ENCODE measurements around the gene FRMD8. TPM values are rescaled to one million over a fixed set of nuclear protein-coding genes. Genes with fewer than 3 reads are reported as not detected.
A peak's percentile ranks its signal among the peaks of the same experiment; 100 is the strongest.

FRMD8 gene, protein sequence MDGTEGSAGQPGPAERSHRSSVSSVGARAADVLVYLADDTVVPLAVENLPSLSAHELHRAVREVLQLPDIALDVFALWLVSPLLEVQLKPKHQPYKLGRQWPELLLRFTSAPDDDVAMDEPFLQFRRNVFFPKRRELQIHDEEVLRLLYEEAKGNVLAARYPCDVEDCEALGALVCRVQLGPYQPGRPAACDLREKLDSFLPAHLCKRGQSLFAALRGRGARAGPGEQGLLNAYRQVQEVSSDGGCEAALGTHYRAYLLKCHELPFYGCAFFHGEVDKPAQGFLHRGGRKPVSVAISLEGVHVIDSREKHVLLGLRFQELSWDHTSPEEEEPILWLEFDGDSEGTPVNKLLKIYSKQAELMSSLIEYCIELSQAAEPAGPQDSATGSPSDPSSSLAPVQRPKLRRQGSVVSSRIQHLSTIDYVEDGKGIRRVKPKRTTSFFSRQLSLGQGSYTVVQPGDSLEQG
- total RNA-seq = 53.9 and 57.7 TPM in 2 replicates
- 36.4 and 45.3 TPM in 2 replicates for polyA plus RNA-seq
- polyA plus RNA-seq (2011; cell fraction: cytosol; rRNA removed) = 24.9 and 33.1 TPM in 2 replicates
- 38.1 and 42.6 TPM in 2 replicates for polyA plus RNA-seq (2011; cell fraction: nucleus; rRNA removed)
- 24.3 and 29.2 TPM in 2 replicates for polyA plus RNA-seq (2012)
- polyA minus RNA-seq = 34.9 and 44.0 TPM in 2 replicates
- 16.4 TPM for polyA minus RNA-seq (2011; cell fraction: cytosol; rRNA and poly(A)+ RNA removed)
- 22.2 and 24.7 TPM in 2 replicates for polyA minus RNA-seq (2011; cell fraction: nucleus; rRNA and poly(A)+ RNA removed)
- Bru-seq, nascent RNA = percentile 60 among the genes with signal in this experiment
- BruChase-seq, experiment 1, labeled RNA remaining after a 6-hour chase = percentile 77 among the genes with signal in this experiment
- percentile 78 among the genes with signal in this experiment for BruChase-seq, experiment 2, labeled RNA remaining after a 2-hour chase
- long read RNA-seq, transcript FRMD8-201 (11 exons, 3,723 nt) = major isoform, 61 of 120 reads
- long read RNA-seq, transcript FRMD8-208 (2 exons, 366 nt) = minor isoform, 12 of 120 reads
- long read RNA-seq, transcript FRMD8-203 (10 exons, 1,818 nt) = minor isoform, 23 of 120 reads
- long read RNA-seq, partial matches to known transcripts = 17 of 120 reads
- long read RNA-seq, other reads (novel, unspliced or antisense) = 7 of 120 reads

DNA sequence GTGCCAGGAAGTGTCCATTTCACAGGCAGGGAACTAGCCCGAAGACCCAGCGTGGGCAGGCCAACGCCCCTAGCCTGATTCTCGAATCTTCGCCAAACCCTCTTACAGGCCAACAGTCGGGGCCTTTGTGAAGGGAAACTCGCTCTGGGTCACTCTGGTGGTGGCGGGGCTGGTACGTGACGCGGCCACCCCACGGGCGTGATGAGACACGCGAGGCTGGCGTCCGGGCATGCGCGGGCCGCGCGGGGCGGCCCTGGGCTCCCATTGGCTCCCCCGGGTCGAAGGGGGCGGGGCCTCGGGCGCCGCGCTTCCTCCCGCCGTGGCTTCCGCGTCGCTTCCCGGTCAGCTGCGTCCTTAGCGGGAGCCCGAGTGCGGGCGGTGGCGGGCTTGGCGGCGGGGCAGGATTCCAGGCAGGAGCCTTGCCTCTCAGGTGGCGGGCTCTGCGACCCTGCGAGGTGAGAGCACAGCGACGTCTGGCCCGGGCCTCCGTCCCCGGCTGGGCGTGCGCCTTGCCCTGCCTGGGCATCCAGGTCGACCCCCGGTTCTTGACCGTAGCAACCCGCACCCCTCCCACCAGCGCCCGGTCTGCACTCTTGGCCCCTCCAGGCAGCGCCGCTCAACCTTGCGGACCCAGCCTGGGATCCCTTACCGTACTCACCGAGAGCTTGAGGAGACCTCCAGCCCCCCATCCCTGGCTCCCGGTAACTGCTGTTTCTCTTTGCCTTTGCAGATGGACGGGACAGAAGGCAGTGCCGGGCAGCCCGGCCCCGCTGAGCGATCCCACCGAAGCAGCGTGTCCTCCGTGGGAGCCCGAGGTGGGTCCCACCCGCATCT lies at the start of gene FRMD8:
FRMD8 (plus strand) TSS at position 331 of the 834 bp plus-strand sequence; CDS start at position 731, 400 bp downstream.
- H3K36me3 ChIP-seq (ENCODE audit: control insufficient read depth in 2 of 2, extremely low read depth in 1 of 2, insufficient read depth in 2 of 2, low read length in 2 of 2) = no peaks in the 10 kb centered on the region
- peak within 1 kb of the TSS; percentile 87 for H3K4me2 ChIP-seq (ENCODE audit: insufficient read depth, low read length)
- peaks cover 47% of the 10 kb centered on the region for H3K79me2 ChIP-seq (ENCODE audit: control insufficient read depth, insufficient read depth, low read length)
- peaks cover 78% of the 10 kb centered on the region for H3K4me1 ChIP-seq (ENCODE audit: control insufficient read depth, extremely low read depth, insufficient read depth, low read length)
- TSS peak; percentile 39 for BruUV-seq (replicated peaks)
- no peaks in the 10 kb centered on the region for H4K20me1 ChIP-seq (replicated peaks; ENCODE audit: control insufficient read depth, extremely low read depth, insufficient read depth, low read length)
- H3K9me3 ChIP-seq (replicated peaks; ENCODE audit: control insufficient read depth, insufficient read depth, low read length) = no peaks in the 10 kb centered on the region
- peak; percentile 73 for FAIRE-seq
- no peaks in the 10 kb centered on the region for H3K27me3 ChIP-seq (ENCODE audit: control insufficient read depth in 2 of 2, insufficient read depth in 2 of 2, low read length in 2 of 2)
- no peaks in the 10 kb centered on the region for H3K9me1 ChIP-seq (replicated peaks; ENCODE audit: control insufficient read depth, extremely low read depth, insufficient read depth, low read length)
- H3K4me3 ChIP-seq (replicated peaks in 1 of 3; ENCODE audit: insufficient read depth in 1 of 3, low read depth in 1 of 3, low read length in 3 of 3) = peak within 1 kb of the TSS; percentile 57 to 81 (median 63)
- H3K27ac ChIP-seq (ENCODE audit: insufficient read depth, low read depth, low read length) = peak within 1 kb of the TSS; percentile 94
- H3K9ac ChIP-seq (replicated peaks; ENCODE audit: extremely low read depth, insufficient read depth, low read length) = peak within 1 kb of the TSS; percentile 63
- peak within 1 kb of the TSS; percentile 90 for H2AFZ ChIP-seq (ENCODE audit: low read depth, low read length)
- ChIA-PET POLR2A (interaction anchor here (0.8 to 1.4 kb wide), 3 partner anchors 33 to 112 kb away, joined by 3 to 4 read pairs (median 3); partner anchors contain the start of gene MALAT1), CTCF (interaction anchor here (0.7 to 1.2 kb wide), 2 partner anchors 17 to 85 kb away, joined by 3 read pairs; no protein-coding TSS in a partner anchor)
- intact Hi-C loops (cut with micrococcal nuclease) (no loop called here), dilution Hi-C loops (cut with MboI; ENCODE audit: extremely low pct_ligation_motif_present, low sequenced_read_pairs) (no loop called here)
- TF ChIP-seq, protein P1, sequence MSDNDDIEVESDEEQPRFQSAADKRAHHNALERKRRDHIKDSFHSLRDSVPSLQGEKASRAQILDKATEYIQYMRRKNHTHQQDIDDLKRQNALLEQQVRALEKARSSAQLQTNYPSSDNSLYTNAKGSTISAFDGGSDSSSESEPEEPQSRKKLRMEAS (IDR thresholded peaks at IDR 0.05; ENCODE audit: insufficient read depth, insufficient read length) = peak; percentile 50
- peak; percentile 94 for TF ChIP-seq POLR2A (IDR thresholded peaks at IDR 0.05; ENCODE audit: low read depth, low read length)
- TF ChIP-seq JUN (IDR thresholded peaks at IDR 0.05; ENCODE audit: borderline replicate concordance, insufficient read depth, insufficient read length, low read depth) = no peak
- TF ChIP-seq MYC (IDR thresholded peaks at IDR 0.05; ENCODE audit: low read depth, low read length) = no peak
- no peak for TF ChIP-seq FOS (IDR thresholded peaks at IDR 0.05; ENCODE audit: borderline replicate concordance, insufficient read depth, low read length)
- no peak for TF ChIP-seq EZH2 (IDR thresholded peaks at IDR 0.05; ENCODE audit: borderline replicate concordance, low read depth, low read length, severe bottlenecking)
- no peak for TF ChIP-seq GATA2 (IDR thresholded peaks at IDR 0.05; ENCODE audit: insufficient read depth, insufficient read length, low read depth, low read length)
- TF ChIP-seq POLR2AphosphoS5 (IDR thresholded peaks at IDR 0.05; ENCODE audit: insufficient read depth, low read depth, low read length) = peak; percentile 94
- TF ChIP-seq, protein P2, sequence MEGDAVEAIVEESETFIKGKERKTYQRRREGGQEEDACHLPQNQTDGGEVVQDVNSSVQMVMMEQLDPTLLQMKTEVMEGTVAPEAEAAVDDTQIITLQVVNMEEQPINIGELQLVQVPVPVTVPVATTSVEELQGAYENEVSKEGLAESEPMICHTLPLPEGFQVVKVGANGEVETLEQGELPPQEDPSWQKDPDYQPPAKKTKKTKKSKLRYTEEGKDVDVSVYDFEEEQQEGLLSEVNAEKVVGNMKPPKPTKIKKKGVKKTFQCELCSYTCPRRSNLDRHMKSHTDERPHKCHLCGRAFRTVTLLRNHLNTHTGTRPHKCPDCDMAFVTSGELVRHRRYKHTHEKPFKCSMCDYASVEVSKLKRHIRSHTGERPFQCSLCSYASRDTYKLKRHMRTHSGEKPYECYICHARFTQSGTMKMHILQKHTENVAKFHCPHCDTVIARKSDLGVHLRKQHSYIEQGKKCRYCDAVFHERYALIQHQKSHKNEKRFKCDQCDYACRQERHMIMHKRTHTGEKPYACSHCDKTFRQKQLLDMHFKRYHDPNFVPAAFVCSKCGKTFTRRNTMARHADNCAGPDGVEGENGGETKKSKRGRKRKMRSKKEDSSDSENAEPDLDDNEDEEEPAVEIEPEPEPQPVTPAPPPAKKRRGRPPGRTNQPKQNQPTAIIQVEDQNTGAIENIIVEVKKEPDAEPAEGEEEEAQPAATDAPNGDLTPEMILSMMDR (IDR thresholded peaks at IDR 0.05; ENCODE audit: extremely low read depth in 1 of 2, insufficient read depth in 1 of 2, low read depth in 1 of 2, low read length in 2 of 2) = no peak
- DNase-seq (ENCODE audit: low read depth, low spot score) = peak; percentile 85
